Testis (tissue), 2 donors: Measurements from ENCODE around the gene STAT6.

ENCODE experiments used
- CTCF ChIP-seq, 3 experiments: fragments of 450-650 bp in 2 of 3; fragments of 200-600 bp in 1 of 3; sonication (generic) in 1 of 3; IDR thresholded peaks; one replicate each; pipeline ENCODE4 v1.5.1; 2016 to 2019; ENCODE audit warnings: antibody characterized with exemption in 3 of 3, mild to moderate bottlenecking in 2 of 3, moderate library complexity in 1 of 3
- POLR2A ChIP-seq: fragments of 450-650 bp; IDR thresholded peaks from one replicate; pipeline ENCODE4 v1.6.1; 2017; ENCODE audit warnings: antibody characterized with exemption, mild to moderate bottlenecking, moderate library complexity

- no peak for TF ChIP-seq CTCF (IDR thresholded peaks at IDR 0.05)
- peak; percentile 51 for TF ChIP-seq POLR2A
Measured at GRCh38 chr12:57127726-57128518, 16.8 kb upstream of the STAT6 start, which contains the start of gene LRP1.
